Measurements from ENCODE around the gene APLNR. TPM values are rescaled to one million over a fixed set of nuclear protein-coding genes. Genes with fewer than 3 reads are reported as not detected.

Gene APLNR
- total and polyA plus RNA-seq, 2 of the 8 experiments (the other 6 are each of a cell fraction or from before 2014, with no cell fraction given) = 0.80 TPM; not detected in 1

- H2AK5ac ChIP-seq (ENCODE audit: low read depth, low read length) = no peak overlapping the region
- H4K5ac ChIP-seq (ENCODE audit: insufficient read length, low read depth, low read length) = no peak overlapping the region
- ChIA-PET CTCF (ENCODE audit: partially characterized antibody) (interaction anchor here (0.5 to 33.7 kb wide), 8 partner anchors 10 to 259 kb away, joined by 3 to 942 read pairs (median 4); no protein-coding TSS in a partner anchor), POLR2A (ENCODE audit: partially characterized antibody) (interaction anchor here (0.6 to 1.6 kb wide), 2 partner anchors 26 to 90 kb away, joined by 3 to 4 read pairs; no protein-coding TSS in a partner anchor)
- no peak for DNase-seq (ENCODE audit: low read depth in 1 of 2, low spot score in 2 of 2)
- H2BK12ac ChIP-seq (ENCODE audit: low read depth, low read length) = no peak overlapping the region
- H3K27me3 ChIP-seq (replicated peaks in 1 of 4; ENCODE audit: control insufficient read depth in 3 of 4, extremely low read depth in 1 of 4, insufficient read depth in 3 of 4, low read length in 3 of 4) = no peaks in the 10 kb centered on the region
- H3K18ac ChIP-seq (ENCODE audit: extremely low read depth, low read length) = no peak overlapping the region
- no peak overlapping the region for H3K27ac ChIP-seq (ENCODE audit: low read depth, low read length)
- no peak overlapping the region for H2BK15ac ChIP-seq (ENCODE audit: low read length)
- H3K9ac ChIP-seq (replicated peaks in 1 of 4; ENCODE audit: extremely low read depth in 1 of 4, low read depth in 3 of 4, low read length in 3 of 4) = no peak overlapping the region
- no peak overlapping the region for H3K4me2 ChIP-seq (ENCODE audit: insufficient read depth in 1 of 2, low read depth in 2 of 2, low read length in 2 of 2)
- H3K23ac ChIP-seq (ENCODE audit: insufficient read length) = no peak overlapping the region
- peaks cover 0 to 4% (median 1%) of the 10 kb centered on the region in 4 experiments; a peak in 4 of 7 replicates for H3K4me1 ChIP-seq (replicated peaks in 1 of 4; ENCODE audit: control insufficient read depth in 3 of 4, insufficient read depth in 4 of 4, low read length in 3 of 4)
- no peak overlapping the region for H3K14ac ChIP-seq (ENCODE audit: insufficient read length)
- 100% methylated on average over 1 of the region's 1 CpG; no CpG with 5 or more reads in 1 of the 2 experiments for WGBS, 2 experiments (ENCODE audit: extremely low coverage in 1 of 2, insufficient coverage in 1 of 2, insufficient read length in 1 of 2, insufficient replicate concordance in 2 of 2, low coverage in 1 of 2, low lambda C conversion rate in 2 of 2, missing lambda C conversion rate in 1 of 2)
- H2BK120ac ChIP-seq (replicated peaks; ENCODE audit: low read depth, low read length) = no peak overlapping the region
- TF ChIP-seq MAX (IDR thresholded peaks at IDR 0.05) (no peak), SRF (IDR thresholded peaks at IDR 0.05; ENCODE audit: low read depth, low read length) (no peak), CBX8 (IDR thresholded peaks at IDR 0.05; ENCODE audit: borderline replicate concordance, low read depth, low read length) (no peak), TAF1 (IDR thresholded peaks at IDR 0.05; ENCODE audit: low read depth, low read length) (no peak), RNF2 (IDR thresholded peaks at IDR 0.05; ENCODE audit: borderline replicate concordance, low read depth, low read length, missing control alignments, poor library complexity, severe bottlenecking) (no peak), TCF12 (IDR thresholded peaks at IDR 0.05; ENCODE audit: low read depth, low read length) (no peak), KDM5A (IDR thresholded peaks at IDR 0.05; ENCODE audit: low read length) (no peak), YY1 (IDR thresholded peaks at IDR 0.05; ENCODE audit: low read depth, low read length) (no peak), CHD2 (IDR thresholded peaks at IDR 0.05; ENCODE audit: low read length) (no peak), MAFK (IDR thresholded peaks at IDR 0.05; ENCODE audit: low read depth, low read length) (no peak), SP4 (IDR thresholded peaks at IDR 0.05; ENCODE audit: low read length) (no peak), SP2 (IDR thresholded peaks at IDR 0.05; ENCODE audit: low read length) (no peak)
- no peaks in the 10 kb centered on the region for H3K79me2 ChIP-seq (ENCODE audit: control insufficient read depth in 1 of 2, insufficient read depth in 2 of 2, low read length in 2 of 2)
- no peak overlapping the region for H3K4me3 ChIP-seq (ENCODE audit: extremely low read depth in 1 of 4, insufficient read depth in 2 of 4, low read depth in 3 of 4, low read length in 4 of 4)
- no peak overlapping the region for H3K4ac ChIP-seq (replicated peaks; ENCODE audit: insufficient read length, low read depth, low read length)
- H2BK5ac ChIP-seq (ENCODE audit: low read depth, low read length) = no peak overlapping the region
- H3K9me3 ChIP-seq (ENCODE audit: insufficient read depth in 2 of 2, low read depth in 1 of 2, low read length in 1 of 2) = no peaks in the 10 kb centered on the region
- H2AFZ ChIP-seq (ENCODE audit: low read length) = no peak overlapping the region
- H4K20me1 ChIP-seq (replicated peaks in 1 of 2; ENCODE audit: control insufficient read depth in 1 of 2, insufficient read depth in 2 of 2, low read length in 2 of 2) = no peaks in the 10 kb centered on the region
- no peak for FAIRE-seq
- H3K56ac ChIP-seq (replicated peaks; ENCODE audit: insufficient read length, low read depth, low read length) = no peak overlapping the region
- H4K8ac ChIP-seq (ENCODE audit: extremely low read depth, insufficient read depth, low read length) = no peak overlapping the region
- H3K23me2 ChIP-seq (ENCODE audit: low read depth, low read length) = no peaks in the 10 kb centered on the region
- H4K91ac ChIP-seq (replicated peaks; ENCODE audit: insufficient read length, low read length) = no peak overlapping the region
- no peaks in the 10 kb centered on the region for H3K36me3 ChIP-seq (ENCODE audit: control insufficient read depth in 2 of 4, insufficient read depth in 4 of 4, low read length in 3 of 4)
- no peak overlapping the region for H2BK20ac ChIP-seq (ENCODE audit: low read length)
- no peaks in the 10 kb centered on the region for H3K79me1 ChIP-seq (ENCODE audit: low read depth, low read length)
Measured at GRCh38 chr11:57239348-57239747, 2.3 kb upstream of the APLNR start.
